HepG2 (cell line): Measurements from ENCODE around the gene PRDM11. TPM values are rescaled to one million over a fixed set of nuclear protein-coding genes. Genes with fewer than 3 reads are reported as not detected.

Experiments
- ATAC-seq: fragments of 200-7000 bp; cut with Tn5 transposase; 3 replicates; pipeline ENCODE4 v1.9.1; 2020; ENCODE audit warnings: mild to moderate bottlenecking, moderate library complexity
- BruUV-seq: library from RNA; stranded (reverse); fragments of 400-500 nt; replicated peaks from 2 replicates; lab custom pipeline; 2021; lab: Mats Ljungman, UMichigan
- CTCF ChIA-PET: fragments of 300-600 bp; formaldehyde crosslinking; extraction: SDS; loops from one replicate; lab custom pipeline; 2021; ENCODE audit warnings: low total read pairs, inconsistent platforms, low intra/inter-chr PET ratio; lab: Yijun Ruan, JAX
- POLR2A ChIA-PET: fragments of 350-600 bp; sonication (Branson Sonifier 250); formaldehyde crosslinking; loops from one replicate; lab custom pipeline; 2020; ENCODE audit warnings: antibody characterized with exemption, inconsistent platforms; lab: Yijun Ruan, JAX
- DNase-seq: peaks from one replicate; pipeline ENCODE4 v3.0.0-alpha.2; 2015; ENCODE audit warnings: low spot score
- FAIRE-seq: peaks from 3 replicates; lab custom pipeline; 2011; peaks lifted over from hg19 to GRCh38; lab: Jason Lieb, UNC
- H2AFZ ChIP-seq: one replicate; pipeline ENCODE4 v1.6.1; 2011; ENCODE audit warnings: low read length, inconsistent platforms
- H3K27ac ChIP-seq: fragments of 300-600 bp; 3 replicates; pipeline ENCODE4 v1.8.0; 2011; ENCODE audit warnings: mixed run types, mild to moderate bottlenecking, mixed read lengths, low read length, inconsistent platforms; ENCODE audit not compliant: insufficient read depth; ENCODE audit errors: extremely low read length
- H3K27me3 ChIP-seq, 2 experiments: fragments of 200-600 bp in 1 of 2; 2 replicates in 1 of 2; 3 replicates in 1 of 2; pipeline versions ENCODE4 v1.6.0 to v1.8.0; 2011; ENCODE audit warnings: low read length in 2 of 2, mild to moderate bottlenecking in 2 of 2, moderate library complexity in 2 of 2, inconsistent platforms in 1 of 2; ENCODE audit not compliant: insufficient read depth in 2 of 2, control insufficient read depth in 1 of 2
- H3K36me3 ChIP-seq, 2 experiments: fragments of 200-600 bp in 1 of 2; replicated peaks in 1 of 2; 2 replicates in 1 of 2; 3 replicates in 1 of 2; pipeline versions ENCODE4 v1.5.1 to v1.8.0; 2011; ENCODE audit warnings: low read length in 2 of 2, inconsistent platforms in 1 of 2; ENCODE audit not compliant: insufficient read depth in 2 of 2, control insufficient read depth in 1 of 2
- H3K4me1 ChIP-seq: 2 replicates; pipeline ENCODE4 v1.5.1; 2012; ENCODE audit warnings: low read length, inconsistent platforms; ENCODE audit not compliant: insufficient read depth
- H3K4me2 ChIP-seq: 2 replicates; pipeline ENCODE4 v1.6.0; 2011; ENCODE audit warnings: low read depth, low read length, inconsistent platforms
- H3K4me3 ChIP-seq, 3 experiments: fragments of 200-600 bp in 1 of 3; sonication (generic), shearing (Covaris generic) in 1 of 3; replicated peaks in 1 of 3; 2 replicates each; pipeline ENCODE4 v1.5.1; 2011 to 2016; ENCODE audit warnings: low read length in 3 of 3, inconsistent platforms in 2 of 3, low read depth in 2 of 3, mild to moderate bottlenecking in 2 of 3, control low read depth in 1 of 3, mixed read lengths in 1 of 3; ENCODE audit not compliant: insufficient read depth in 1 of 3
- H3K79me2 ChIP-seq: one replicate; pipeline ENCODE4 v1.6.1; 2011; ENCODE audit warnings: low read length, inconsistent platforms; ENCODE audit not compliant: insufficient read depth
- H3K9ac ChIP-seq: 2 replicates; pipeline ENCODE4 v1.6.0; 2011; ENCODE audit warnings: mild to moderate bottlenecking, low read depth, low read length, inconsistent platforms; ENCODE audit not compliant: insufficient read depth
- H3K9me3 ChIP-seq: 2 replicates; pipeline ENCODE4 v1.5.1; 2012; ENCODE audit warnings: mild to moderate bottlenecking, low read length
- H4K20me1 ChIP-seq: 2 replicates; pipeline ENCODE4 v1.6.0; 2011; ENCODE audit warnings: inconsistent platforms, mild to moderate bottlenecking, low read length, moderate library complexity; ENCODE audit not compliant: insufficient read depth
- CREBL2 ChIP-seq: sonication (generic); formaldehyde crosslinking; IDR thresholded peaks from 2 replicates; pipeline ENCODE4 v1.8.1; 2023; ENCODE audit warnings: missing genetic modification reagents, mild to moderate bottlenecking, borderline replicate concordance
- FUBP1 ChIP-seq: sonication (generic); formaldehyde crosslinking; IDR thresholded peaks from 2 replicates; pipeline ENCODE4 v1.5.1; 2020; ENCODE audit warnings: missing genetic modification reagents, mild to moderate bottlenecking, borderline replicate concordance
- HOXA9 ChIP-seq: sonication (generic); formaldehyde crosslinking; IDR thresholded peaks from 2 replicates; pipeline ENCODE4 v1.8.1; 2022; ENCODE audit warnings: missing genetic modification reagents, mild to moderate bottlenecking, moderate library complexity, borderline replicate concordance
- IKZF5 ChIP-seq: IDR thresholded peaks from 2 replicates; pipeline ENCODE4 v1.6.1; 2018; ENCODE audit warnings: missing genetic modification reagents, mild to moderate bottlenecking, missing compliant biosample characterization
- IRF9 ChIP-seq: sonication (generic); formaldehyde crosslinking; IDR thresholded peaks from 2 replicates; pipeline ENCODE4 v1.8.0; 2022; ENCODE audit warnings: missing genetic modification reagents, mild to moderate bottlenecking, borderline replicate concordance
- KAT8 ChIP-seq: IDR thresholded peaks from 2 replicates; pipeline ENCODE4 v1.6.1; 2016; ENCODE audit warnings: missing genetic modification reagents, missing compliant biosample characterization
- KLF12 ChIP-seq: sonication (generic); formaldehyde crosslinking; IDR thresholded peaks from 2 replicates; pipeline ENCODE4 v1.4.0; 2020; ENCODE audit warnings: missing genetic modification reagents, borderline replicate concordance
- MED8 ChIP-seq: sonication (generic); formaldehyde crosslinking; IDR thresholded peaks from 2 replicates; pipeline ENCODE4 v1.8.1; 2023; ENCODE audit warnings: mild to moderate bottlenecking, missing genetic modification reagents; ENCODE audit not compliant: insufficient replicate concordance
- MTF1 ChIP-seq: sonication (generic); formaldehyde crosslinking; IDR thresholded peaks from 2 replicates; pipeline ENCODE4 v1.5.0; 2020; ENCODE audit warnings: missing genetic modification reagents
- TFDP2 ChIP-seq: sonication (generic); formaldehyde crosslinking; IDR thresholded peaks from 2 replicates; pipeline ENCODE4 v1.4.0; 2020; ENCODE audit warnings: missing genetic modification reagents
- ZNF296 ChIP-seq: sonication (generic); formaldehyde crosslinking; conservative IDR thresholded peaks from 2 replicates; pipeline ENCODE4 v1.5.0; 2020; ENCODE audit warnings: mild to moderate bottlenecking, missing genetic modification reagents
- ZNF33A ChIP-seq: sonication (generic); formaldehyde crosslinking; IDR thresholded peaks from 2 replicates; pipeline ENCODE4 v1.5.1; 2020; ENCODE audit warnings: missing genetic modification reagents, mild to moderate bottlenecking, moderate library complexity, borderline replicate concordance
- ZNF446 ChIP-seq: sonication (generic); formaldehyde crosslinking; IDR thresholded peaks from 2 replicates; pipeline ENCODE4 v1.5.0; 2020; ENCODE audit warnings: mild to moderate bottlenecking, missing genetic modification reagents
- ZNF510 ChIP-seq: sonication (generic); formaldehyde crosslinking; IDR thresholded peaks from 2 replicates; pipeline ENCODE4 v1.4.0; 2020; ENCODE audit warnings: low read depth, mild to moderate bottlenecking, missing genetic modification reagents
- ZNF652 ChIP-seq: IDR thresholded peaks from 2 replicates; pipeline ENCODE4 v1.6.1; 2016; ENCODE audit warnings: low read depth, borderline replicate concordance
- ZNF800 ChIP-seq: sonication (generic); formaldehyde crosslinking; IDR thresholded peaks from 2 replicates; pipeline ENCODE4 v1.4.0; 2020; ENCODE audit warnings: missing genetic modification reagents
- ZNF879 ChIP-seq: sonication (generic); formaldehyde crosslinking; IDR thresholded peaks from 2 replicates; pipeline ENCODE4 v1.8.1; 2023; ENCODE audit warnings: missing genetic modification reagents
- ZZZ3 ChIP-seq: sonication (generic); formaldehyde crosslinking; IDR thresholded peaks from 2 replicates; pipeline ENCODE4 v1.4.0; 2020; ENCODE audit warnings: missing genetic modification reagents, mild to moderate bottlenecking, borderline replicate concordance
- WGBS: methylation state at CpG from one replicate; pipeline ENCODE4 v1.1.6; 2017; ENCODE audit warnings: low lambda C conversion rate; 5-methylcytosine and 5-hydroxymethylcytosine counted together
- in situ Hi-C: cut with HindIII; loops from 2 replicates; pipeline ENCODE4 v1.10.0; 2017; ENCODE audit warnings: low pct_unique_long_range_greater_than_20kb; ENCODE audit not compliant: extremely low pct_ligation_motif_present
- intact Hi-C: fragments of 100-400 bp; cut with micrococcal nuclease; formaldehyde crosslinking; loops from one replicate; pipeline ENCODE4 v1.10.0; 2022; ENCODE audit not compliant: unreplicated experiment
- polyA plus RNA-seq, 8 experiments: library from polyadenylated mRNA; depleted of rRNA in 3 of 8; stranded (reverse) in 7 of 8; unstranded in 1 of 8; fragments of >200 nt; fragmentation: Illumina TruSeq in 4 of 8; extraction: Trizol in 4 of 8; gene quantifications; 2 replicates each; pipeline versions ENCODE4 v1.2.1 to v1.2.3, GENCODE V29; 2011 to 2016; ENCODE audit warnings: low read depth in 4 of 8, missing spikeins in 1 of 8, mixed read lengths in 1 of 8; ENCODE audit not compliant: insufficient read depth in 1 of 8
- total RNA-seq, 5 experiments: library from RNA; depleted of rRNA; stranded (reverse); fragments of >200 nt; fragmentation: Illumina TruSeq; extraction: Trizol; gene quantifications; 2 replicates each; pipeline ENCODE4 v1.2.3, GENCODE V29; 2016; ENCODE audit warnings: low read depth in 1 of 5

The PRDM11 gene
- total and polyA plus RNA-seq, 2 of the 13 experiments (the other 11 are each of a cell fraction or from before 2014, with no cell fraction given) = 3.4 to 4.7 TPM

GRCh38 chr11:45098929-45099328 lies 47.5 kb upstream of the PRDM11 start:
- 0% methylated on average over 4 of the region's 6 CpGs for WGBS

More at GRCh38 chr11:45098929-45099328, 47.5 kb upstream of the PRDM11 start:
- DNase-seq (no peak), ATAC-seq (no peak), FAIRE-seq (no peak)
- ChIA-PET CTCF (no interaction called here), POLR2A (no interaction called here)
- H3K4me2 ChIP-seq = no peak overlapping the region
- no peak overlapping the region for H3K4me3 ChIP-seq
- no peak overlapping the region for H3K9ac ChIP-seq
- no TSS peak for BruUV-seq
- H3K4me1 ChIP-seq = peaks cover 7% of the 10 kb centered on the region; the same call in 1 of the 2 replicates
- in situ Hi-C loops (no loop called here), intact Hi-C loops (no loop called here)
- no peaks in the 10 kb centered on the region for H3K36me3 ChIP-seq
- H3K27me3 ChIP-seq = peaks cover 2 to 11% of the 10 kb centered on the region in 2 experiments; a peak in 3 of 5 replicates
- H3K79me2 ChIP-seq = no peaks in the 10 kb centered on the region
- no peak for TF ChIP-seq KAT8
- no peak for TF ChIP-seq FUBP1 (CRISPR knock-in tag)
- no peak for TF ChIP-seq TFDP2 (CRISPR knock-in tag)
- TF ChIP-seq IRF9 (CRISPR knock-in tag) = no peak
- TF ChIP-seq ZNF800 (CRISPR knock-in tag) = no peak
- no peak for TF ChIP-seq ZNF879 (CRISPR knock-in tag)
- TF ChIP-seq ZNF510 = no peak
- TF ChIP-seq MTF1 (CRISPR knock-in tag) = no peak
- no peak for TF ChIP-seq ZNF652 (CRISPR knock-in tag)
- no peak for TF ChIP-seq ZNF296
- no peak for TF ChIP-seq MED8 (CRISPR knock-in tag)
- no peak for TF ChIP-seq ZNF33A
- TF ChIP-seq KLF12 (CRISPR knock-in tag) = no peak
- TF ChIP-seq ZZZ3 (CRISPR knock-in tag) = no peak
- no peak for TF ChIP-seq ZNF446 (CRISPR knock-in tag)
- no peak for TF ChIP-seq IKZF5
- no peak for TF ChIP-seq CREBL2 (CRISPR knock-in tag)
- no peak for TF ChIP-seq HOXA9
- H3K9me3 ChIP-seq = no peaks in the 10 kb centered on the region
- H2AFZ ChIP-seq = no peak overlapping the region
- H4K20me1 ChIP-seq = no peaks in the 10 kb centered on the region; the same call in 1 of the 2 replicates
- no peak overlapping the region for H3K27ac ChIP-seq
